ENCODE results near the gene GSPT1. TPM values are rescaled to one million over a fixed set of nuclear protein-coding genes. Genes with fewer than 3 reads are reported as not detected.

Gene GSPT1
- total RNA-seq, 4 donors from 2014 or later, result 29.1 to 60.2 (median 36.0) TPM

DNA sequence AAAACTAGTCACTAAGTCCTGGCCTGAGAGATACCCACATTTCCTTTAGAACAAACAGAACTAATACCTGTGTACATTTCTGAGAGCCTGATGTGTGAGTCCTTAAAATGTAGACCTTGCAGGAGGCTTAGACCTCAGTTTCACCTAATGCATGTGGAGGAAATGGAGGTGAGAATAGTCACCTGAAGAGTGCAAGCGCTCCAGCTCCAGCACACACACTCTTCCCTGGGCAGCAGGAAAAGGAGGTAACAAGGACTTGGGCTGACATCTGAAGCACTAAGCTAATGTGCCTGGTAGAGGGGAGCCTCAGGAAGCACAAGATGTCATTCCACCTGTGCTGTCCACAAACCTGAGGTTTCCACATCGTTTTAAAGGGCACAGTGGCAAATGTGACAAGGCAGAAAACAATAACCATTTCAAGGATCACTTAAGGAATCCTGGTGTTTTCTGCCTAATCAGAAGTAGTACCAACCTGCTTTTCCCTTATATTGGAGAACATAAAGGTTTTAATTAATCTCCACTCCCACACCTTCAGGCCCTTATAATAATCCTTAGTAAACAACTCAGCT lies 47.3 kb downstream of the GSPT1 start:
- H3K27me3 ChIP-seq, result no peaks in the 10 kb centered on the region
- no peaks in the 10 kb centered on the region for H3K9me3 ChIP-seq
- DNase-seq, result no peak
- no peaks in the 10 kb centered on the region for H3K4me1 ChIP-seq
- no peak overlapping the region for H3K4me3 ChIP-seq
- TF ChIP-seq, protein P1, sequence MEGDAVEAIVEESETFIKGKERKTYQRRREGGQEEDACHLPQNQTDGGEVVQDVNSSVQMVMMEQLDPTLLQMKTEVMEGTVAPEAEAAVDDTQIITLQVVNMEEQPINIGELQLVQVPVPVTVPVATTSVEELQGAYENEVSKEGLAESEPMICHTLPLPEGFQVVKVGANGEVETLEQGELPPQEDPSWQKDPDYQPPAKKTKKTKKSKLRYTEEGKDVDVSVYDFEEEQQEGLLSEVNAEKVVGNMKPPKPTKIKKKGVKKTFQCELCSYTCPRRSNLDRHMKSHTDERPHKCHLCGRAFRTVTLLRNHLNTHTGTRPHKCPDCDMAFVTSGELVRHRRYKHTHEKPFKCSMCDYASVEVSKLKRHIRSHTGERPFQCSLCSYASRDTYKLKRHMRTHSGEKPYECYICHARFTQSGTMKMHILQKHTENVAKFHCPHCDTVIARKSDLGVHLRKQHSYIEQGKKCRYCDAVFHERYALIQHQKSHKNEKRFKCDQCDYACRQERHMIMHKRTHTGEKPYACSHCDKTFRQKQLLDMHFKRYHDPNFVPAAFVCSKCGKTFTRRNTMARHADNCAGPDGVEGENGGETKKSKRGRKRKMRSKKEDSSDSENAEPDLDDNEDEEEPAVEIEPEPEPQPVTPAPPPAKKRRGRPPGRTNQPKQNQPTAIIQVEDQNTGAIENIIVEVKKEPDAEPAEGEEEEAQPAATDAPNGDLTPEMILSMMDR (IDR thresholded peaks at IDR 0.05), result no peak
- TF ChIP-seq POLR2A (IDR thresholded peaks at IDR 0.05), result no peak
- peaks cover 0 to 29% (median 0%) of the 10 kb centered on the region in 3 donors for H3K36me3 ChIP-seq
- H3K27ac ChIP-seq, result no peak overlapping the region

DNA sequence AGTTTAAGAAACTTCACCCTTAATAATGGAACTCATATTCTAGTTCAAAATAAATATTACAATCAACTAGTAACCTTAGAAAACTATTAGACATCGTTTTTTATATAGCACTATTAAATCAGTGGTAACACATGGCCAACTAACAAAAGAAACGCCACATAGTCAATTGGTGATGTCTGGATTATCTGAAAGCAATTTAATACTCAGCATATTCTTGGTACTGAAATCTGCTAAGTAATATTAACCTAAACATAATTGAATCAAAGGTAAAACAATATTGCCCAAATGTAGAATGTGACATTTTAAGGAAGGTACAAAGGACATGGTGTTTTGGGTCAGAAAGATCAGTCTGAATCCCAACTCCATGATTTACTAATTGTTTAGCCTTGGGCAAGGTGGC lies 53.3 kb downstream of the GSPT1 start:
- Histone ChIP-seq H3K27me3 (no peaks in the 10 kb centered on the region), H3K36me3 (no peaks in the 10 kb centered on the region), H3K4me3 (no peak overlapping the region), H3K27ac (no peak overlapping the region), H3K9me3 (no peaks in the 10 kb centered on the region), H3K4me1 (no peaks in the 10 kb centered on the region)
- no peak for DNase-seq
- TF ChIP-seq, protein P1 (IDR thresholded peaks at IDR 0.05), result no peak
- TF ChIP-seq POLR2A (IDR thresholded peaks at IDR 0.05), result no peak

DNA sequence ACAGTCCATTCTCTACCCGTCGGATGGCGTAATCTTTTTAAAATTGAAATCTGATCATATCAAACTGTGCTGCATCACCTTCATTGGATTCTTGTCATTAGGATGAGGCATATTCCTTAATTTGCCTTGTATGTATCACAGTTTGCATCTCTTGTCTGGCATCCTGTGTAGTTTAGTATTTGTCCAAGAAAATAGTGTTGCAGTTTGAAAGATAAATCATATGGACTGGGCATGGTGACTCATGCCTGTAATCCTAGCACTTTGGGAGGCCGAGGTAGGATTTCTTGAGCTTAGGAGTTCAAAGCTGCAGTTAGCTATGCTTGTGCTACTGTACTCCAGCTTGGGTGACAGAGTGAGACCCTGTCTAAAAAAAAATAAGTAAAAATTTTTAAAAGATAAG lies 58.6 kb downstream of the GSPT1 start:
- Histone ChIP-seq H3K36me3 (no peaks in the 10 kb centered on the region), H3K27ac (no peak overlapping the region), H3K4me3 (no peak overlapping the region), H3K4me1 (peaks cover 0 to 8% (median 3%) of the 10 kb centered on the region in 4 donors), H3K9me3 (no peaks in the 10 kb centered on the region), H3K27me3 (no peaks in the 10 kb centered on the region)
- DNase-seq, result no peak
- TF ChIP-seq POLR2A (IDR thresholded peaks at IDR 0.05), result no peak
- TF ChIP-seq, protein P1 (IDR thresholded peaks at IDR 0.05), result no peak

DNA sequence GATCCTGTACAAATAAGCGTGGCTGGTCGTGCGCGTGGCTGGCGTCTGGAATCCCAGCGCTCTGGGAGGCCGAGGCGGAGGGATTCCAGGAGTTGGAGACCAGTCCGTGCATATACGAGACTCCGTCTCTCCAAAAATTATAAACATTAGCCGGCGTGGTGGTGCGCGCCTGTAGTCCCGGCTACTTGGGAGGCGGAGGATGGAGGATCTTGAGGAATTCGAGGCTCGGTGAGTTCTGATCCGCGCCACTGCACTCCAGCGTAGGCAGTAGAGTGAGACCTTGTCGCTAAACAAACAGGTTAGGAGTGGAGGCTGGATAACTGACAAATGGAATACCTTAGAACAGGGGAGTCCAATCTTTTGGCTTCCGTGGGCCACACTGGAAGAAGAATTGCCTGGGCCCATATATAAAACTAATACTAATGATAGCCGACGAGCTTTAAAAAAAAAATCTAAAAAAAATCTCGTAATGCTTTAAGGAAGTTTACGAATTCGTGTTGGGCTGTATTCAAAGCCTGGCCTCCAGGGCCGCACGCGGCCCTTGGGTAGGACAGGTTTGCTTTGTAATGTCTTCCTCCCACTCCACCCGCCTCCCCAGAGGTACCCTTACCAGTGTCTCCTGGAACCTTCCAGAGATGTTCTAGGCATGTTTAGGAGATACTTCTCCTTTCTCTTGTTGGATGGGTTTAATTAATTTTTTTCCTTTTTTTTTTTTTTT lies 63.5 kb downstream of the GSPT1 start:
- peak overlapping the region; percentile 78 to 91 (median 87) for H3K27ac ChIP-seq
- no peaks in the 10 kb centered on the region for H3K27me3 ChIP-seq
- H3K36me3 ChIP-seq, result peaks cover 0 to 26% (median 0%) of the 10 kb centered on the region in 3 donors
- H3K9me3 ChIP-seq, result no peaks in the 10 kb centered on the region
- peak overlapping the region; percentile 80 to 99 (median 86) for H3K4me3 ChIP-seq
- no peak for DNase-seq
- TF ChIP-seq POLR2A (IDR thresholded peaks at IDR 0.05), result no peak
- TF ChIP-seq, protein P1 (IDR thresholded peaks at IDR 0.05), result no peak
- peaks cover 0 to 27% (median 6%) of the 10 kb centered on the region in 4 donors for H3K4me1 ChIP-seq

DNA sequence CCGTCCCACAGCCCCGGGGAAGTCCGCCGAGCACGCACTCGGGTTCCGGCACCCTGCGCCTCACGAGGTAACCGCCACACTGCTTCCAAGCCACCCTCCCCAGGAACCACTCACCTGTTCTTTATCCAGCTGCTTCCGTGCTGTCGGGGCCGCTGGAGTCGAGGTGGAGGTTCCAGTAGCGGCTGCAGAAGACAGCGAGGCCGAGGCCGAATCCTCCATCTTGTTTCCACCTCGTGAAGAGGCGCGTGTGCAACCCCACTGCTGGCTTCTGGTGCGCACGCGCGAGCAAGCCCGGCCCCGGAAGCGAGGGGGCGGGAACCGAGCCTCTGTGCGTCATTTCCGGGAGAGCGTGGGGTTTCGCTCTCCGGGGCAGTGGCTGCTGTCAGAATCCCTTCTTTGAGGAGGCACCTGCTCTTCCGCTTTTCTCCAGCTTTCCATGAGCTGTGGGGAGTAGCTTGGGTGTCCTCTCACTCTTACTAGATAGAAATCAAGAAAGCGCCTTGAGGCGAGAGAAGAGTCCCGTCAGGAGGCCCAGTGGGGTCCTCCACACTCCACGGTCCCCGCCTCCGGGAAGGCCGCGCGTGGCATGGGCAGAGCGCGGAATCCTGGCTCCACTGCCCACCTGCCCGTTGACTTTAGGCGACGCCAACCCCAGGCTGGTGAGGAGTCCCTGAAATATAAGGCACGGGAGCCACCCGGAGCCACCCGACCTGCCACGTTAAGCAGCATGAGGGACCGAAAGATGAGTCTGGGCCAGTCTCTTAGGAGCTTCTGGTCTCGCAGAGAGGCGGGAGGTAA lies 64.3 kb downstream of the GSPT1 start, which contains the start of gene RSL1D1:
TSS of gene RSL1D1 (minus strand) at position 249 of the 798 bp plus-strand sequence. CDS start at position 219, 30 bp downstream.
- Histone ChIP-seq H3K4me1 (peaks cover 0 to 27% (median 6%) of the 10 kb centered on the region in 4 donors), H3K27ac (peak within 1 kb of the TSS; percentile 78 to 91 (median 87)), H3K4me3 (peak within 1 kb of the TSS; percentile 80 to 99 (median 86)), H3K36me3 (peaks cover 0 to 33% (median 0%) of the 10 kb centered on the region in 3 donors), H3K27me3 (no peaks in the 10 kb centered on the region), H3K9me3 (no peaks in the 10 kb centered on the region)
- peak; percentile 85 to 97 (median 95) for DNase-seq
- TF ChIP-seq, protein P1 (IDR thresholded peaks at IDR 0.05), result no peak
- peak; percentile 72 to 80 for TF ChIP-seq POLR2A (IDR thresholded peaks at IDR 0.05)

Measured in Peyer's patch (tissue), 4 donors.